Stimulated activated CD8-positive, alpha-beta memory T cell treated with anti-CD3 and anti-CD28 coated beads, Interleukin-12 subunit alpha, Interleukin-12 subunit beta, amount 100 ng/mL, for 1 hour (primary cell): ENCODE results near the gene LRMDA.

Experiments used
- DNase-seq: peaks from one replicate; pipeline ENCODE4 v3.0.0-alpha.2; 2020; ENCODE audit warnings: low read depth

The LRMDA gene

GRCh38 chr10:75925999-75926398 is 494.6 kb downstream of the LRMDA start:
- no peak for DNase-seq

GRCh38 chr10:75926763-75927162 is 495.3 kb downstream of the LRMDA start:
- no peak for DNase-seq

- no peak for DNase-seq
Measured at GRCh38 chr10:75928231-75928630, 496.8 kb downstream of the LRMDA start.

GRCh38 chr10:75929630-75930161 is 498.3 kb downstream of the LRMDA start:
- DNase-seq, result no peak

GRCh38 chr10:75932921-75933320 is 501.5 kb downstream of the LRMDA start:
- DNase-seq, result no peak

- no peak for DNase-seq
Measured at GRCh38 chr10:75935240-75935639, 503.8 kb downstream of the LRMDA start.

- DNase-seq, result no peak
Measured at GRCh38 chr10:75935650-75936400, 504.4 kb downstream of the LRMDA start.

- DNase-seq, result no peak
Measured at GRCh38 chr10:75936841-75937240, 505.4 kb downstream of the LRMDA start.

- no peak for DNase-seq
Measured at GRCh38 chr10:75937823-75938222, 506.4 kb downstream of the LRMDA start.

- no peak for DNase-seq
Measured at GRCh38 chr10:75938380-75939122, 507.1 kb downstream of the LRMDA start.

GRCh38 chr10:75939541-75939940 is 508.1 kb downstream of the LRMDA start:
- DNase-seq, result no peak

GRCh38 chr10:75940742-75941141 is 509.3 kb downstream of the LRMDA start:
- DNase-seq, result no peak

GRCh38 chr10:75941223-75941801 is 509.9 kb downstream of the LRMDA start:
- no peak for DNase-seq

- DNase-seq, result no peak
Measured at GRCh38 chr10:75944061-75944460, 512.6 kb downstream of the LRMDA start.

GRCh38 chr10:75948583-75948982 is 517.2 kb downstream of the LRMDA start:
- no peak for DNase-seq

GRCh38 chr10:75950307-75950706 is 518.9 kb downstream of the LRMDA start:
- no peak for DNase-seq

- no peak for DNase-seq
Measured at GRCh38 chr10:75950997-75951589, 519.7 kb downstream of the LRMDA start.

GRCh38 chr10:75951627-75952026 is 520.2 kb downstream of the LRMDA start:
- DNase-seq, result no peak

GRCh38 chr10:75952093-75952492 is 520.7 kb downstream of the LRMDA start:
- DNase-seq, result no peak

- no peak for DNase-seq
Measured at GRCh38 chr10:75954486-75954885, 523.1 kb downstream of the LRMDA start.

- DNase-seq, result no peak
Measured at GRCh38 chr10:75955973-75956502, 524.6 kb downstream of the LRMDA start.

GRCh38 chr10:75956624-75957023 is 525.2 kb downstream of the LRMDA start:
- DNase-seq, result no peak
